Ovary (tissue), 1 donor: Measurements from ENCODE around the gene EVI5.

Source experiments
- EP300 ChIP-seq: sonication (generic); formaldehyde crosslinking; IDR thresholded peaks from one replicate; pipeline ENCODE4 v1.6.1; 2017; ENCODE audit warnings: antibody characterized with exemption
- POLR2A ChIP-seq: fragments of 450-650 bp; IDR thresholded peaks from one replicate; pipeline ENCODE4 v1.6.1; 2017; ENCODE audit warnings: antibody characterized with exemption, mild to moderate bottlenecking, moderate library complexity

- TF ChIP-seq POLR2A, result no peak
- no peak for TF ChIP-seq EP300
Observed at GRCh38 chr1:92556350-92556749, 228.6 kb downstream of the EVI5 start.
